Raji (cell line): ENCODE data around the gene NOS2.

Experiments used
- POLR2A ChIP-seq: IDR thresholded peaks from 2 replicates; pipeline ENCODE4 v1.6.1; 2011; ENCODE audit warnings: low read depth, low read length, control low read depth; ENCODE audit not compliant: insufficient read depth

Gene NOS2

DNA sequence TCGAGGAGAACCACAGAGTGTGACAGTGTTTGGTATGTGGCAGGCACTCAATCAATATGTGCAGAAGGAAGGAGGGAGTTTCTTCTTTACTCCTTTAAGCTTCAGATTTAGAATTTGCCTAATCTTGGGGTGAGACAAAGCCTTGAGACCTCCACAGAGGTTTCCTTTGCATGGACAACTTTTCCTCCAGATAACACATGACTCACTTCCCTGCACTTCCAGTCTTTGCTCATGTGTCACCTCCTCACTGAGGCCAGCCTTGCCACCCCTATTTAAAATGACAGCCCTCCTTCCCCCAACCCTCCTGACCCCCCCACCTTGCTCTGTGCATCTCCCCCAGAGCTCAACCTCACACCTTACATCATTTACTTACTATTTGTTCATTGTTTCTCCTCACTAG lies 17.4 kb upstream of the NOS2 start:
- no peak for TF ChIP-seq POLR2A

DNA sequence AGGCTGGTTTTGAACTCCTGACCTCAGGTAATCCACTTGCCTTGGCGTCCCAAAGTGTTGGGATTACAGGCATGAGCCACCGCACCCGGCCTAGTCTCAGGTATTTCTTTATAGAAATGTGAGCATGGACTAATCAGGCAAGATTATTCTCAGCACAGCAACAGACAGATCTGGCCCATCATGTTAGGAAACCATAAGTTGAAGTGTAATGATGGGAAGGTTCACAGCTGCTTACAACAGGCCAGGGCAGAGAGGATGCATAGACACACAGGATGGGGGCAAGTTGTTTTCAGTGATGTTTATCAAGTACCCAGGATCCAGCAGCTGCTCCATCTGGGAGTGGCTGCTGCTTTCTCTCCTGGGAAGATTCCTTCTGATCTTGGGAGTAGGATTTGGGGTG lies 16.6 kb upstream of the NOS2 start:
- TF ChIP-seq POLR2A: no peak

DNA sequence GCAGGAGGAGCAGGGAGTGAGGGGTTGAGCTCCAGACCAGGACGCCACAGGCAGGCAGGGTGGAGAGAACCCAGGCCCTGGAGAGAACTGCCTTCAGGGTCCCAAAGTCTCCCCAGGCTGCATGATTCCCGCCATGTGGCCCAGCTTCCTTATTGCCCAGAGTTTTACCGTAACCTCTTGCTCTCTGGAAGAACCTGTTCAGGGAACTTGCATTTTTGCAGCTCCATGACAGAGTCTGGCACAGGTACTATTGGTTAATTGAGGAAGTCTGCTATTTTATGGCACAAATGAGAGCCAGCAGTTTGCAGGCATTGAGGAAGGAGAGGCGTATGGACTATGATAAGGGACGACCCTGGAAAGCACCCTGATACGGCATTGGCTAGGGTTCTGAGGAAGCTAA lies 11.6 kb upstream of the NOS2 start:
- TF ChIP-seq POLR2A: no peak

DNA sequence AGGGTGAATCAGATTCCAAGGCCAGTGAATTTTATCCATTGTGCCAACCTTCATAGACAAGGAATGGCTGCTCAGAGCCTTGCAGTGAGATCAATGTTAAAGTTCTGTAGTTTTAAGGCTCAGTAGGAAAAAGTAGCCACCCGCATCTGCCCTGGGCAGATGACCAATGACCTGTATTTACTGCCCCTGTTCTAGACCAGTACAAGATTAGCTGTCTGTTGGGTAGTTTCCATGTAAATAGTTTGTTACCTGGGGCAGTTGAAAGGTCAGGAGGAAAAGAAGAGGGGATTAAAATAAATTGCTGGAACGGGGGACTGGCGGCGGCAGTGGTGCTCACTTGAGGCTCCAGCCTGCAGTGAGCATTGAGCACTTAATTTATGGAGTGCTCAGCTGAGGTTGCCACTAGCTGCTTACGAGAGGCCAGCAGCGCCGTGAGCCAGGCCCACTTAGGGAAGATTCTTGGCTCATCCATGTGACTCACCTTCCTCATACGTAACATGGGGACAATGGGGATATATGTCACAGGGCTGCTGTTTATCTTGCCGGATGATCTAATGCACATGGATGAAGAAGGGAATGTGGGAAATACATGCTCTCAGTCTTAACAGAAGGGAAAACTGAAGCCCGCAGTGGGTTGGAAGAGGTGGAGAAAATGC lies 10.7 kb upstream of the NOS2 start:
- no peak for TF ChIP-seq POLR2A

DNA sequence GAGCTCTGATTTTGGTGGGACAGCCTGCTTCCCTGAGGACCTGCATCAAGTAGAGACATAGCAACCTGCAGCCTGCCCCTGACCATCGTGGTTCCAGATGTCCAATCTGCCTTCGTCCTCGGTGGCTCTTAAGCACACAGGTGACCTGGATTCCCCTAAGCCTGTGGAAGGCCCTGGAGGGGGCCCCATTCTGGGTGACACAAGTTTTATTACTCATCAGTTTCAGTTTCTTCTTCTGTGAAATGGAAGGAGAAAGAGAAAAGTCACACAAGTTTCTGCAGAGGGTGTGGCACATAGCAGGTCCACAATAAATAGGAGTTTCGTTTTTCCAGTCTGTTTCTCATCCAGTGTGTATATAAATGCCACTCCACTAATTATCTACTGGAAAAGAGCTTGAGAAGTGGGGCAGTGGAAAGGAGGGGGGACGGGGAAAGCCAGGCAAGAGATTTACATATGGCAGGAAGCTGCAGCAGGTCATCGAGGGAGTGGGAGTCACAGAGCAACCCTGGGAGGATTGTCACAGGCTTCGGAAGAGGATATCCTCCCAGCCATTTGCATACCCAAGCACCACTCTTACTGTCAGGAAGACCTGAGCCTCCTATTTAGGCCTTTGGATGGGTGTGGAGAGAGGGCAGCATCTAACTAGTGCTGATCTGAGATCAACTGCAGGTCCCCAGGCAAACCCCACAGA lies 10.0 kb upstream of the NOS2 start:
- TF ChIP-seq POLR2A: no peak

DNA sequence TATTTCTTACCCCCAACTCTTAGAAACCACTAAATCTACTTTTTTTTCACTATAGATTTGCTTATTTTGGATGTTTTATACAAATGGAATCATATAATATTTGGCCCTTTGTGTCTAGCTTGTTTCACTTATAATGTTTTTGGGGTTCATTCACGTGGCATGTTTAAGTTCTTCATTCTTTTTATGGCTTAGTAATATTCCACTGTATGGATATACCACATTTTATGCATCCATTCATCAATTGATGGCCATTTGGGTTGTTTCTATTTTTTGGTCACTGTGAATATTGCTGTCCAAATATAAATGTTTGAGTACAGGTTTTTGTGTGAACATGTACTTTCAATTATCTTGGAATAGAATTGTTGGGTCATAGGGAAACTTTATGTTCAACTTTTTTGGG lies 9.2 kb upstream of the NOS2 start:
- no peak for TF ChIP-seq POLR2A

DNA sequence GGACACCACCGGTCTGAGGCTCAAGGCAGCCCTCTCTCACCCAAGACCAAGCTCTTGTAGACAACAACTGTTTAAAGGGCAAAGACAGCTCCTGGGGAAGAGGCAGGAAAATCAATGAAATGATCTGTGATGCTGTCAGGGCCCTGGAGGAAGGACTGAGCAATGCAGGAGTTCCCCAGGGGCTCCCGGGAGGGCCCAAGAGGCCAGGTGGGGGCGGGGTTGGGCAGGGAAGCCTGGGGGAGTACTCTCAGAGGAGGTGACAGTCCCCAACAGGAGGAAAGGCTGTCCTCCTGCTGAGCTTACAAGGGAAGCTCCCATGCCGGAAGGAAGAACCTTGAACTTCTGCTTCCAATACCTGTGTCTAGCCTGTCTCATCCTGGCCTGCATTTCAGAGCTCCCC lies 8.3 kb upstream of the NOS2 start:
- no peak for TF ChIP-seq POLR2A

DNA sequence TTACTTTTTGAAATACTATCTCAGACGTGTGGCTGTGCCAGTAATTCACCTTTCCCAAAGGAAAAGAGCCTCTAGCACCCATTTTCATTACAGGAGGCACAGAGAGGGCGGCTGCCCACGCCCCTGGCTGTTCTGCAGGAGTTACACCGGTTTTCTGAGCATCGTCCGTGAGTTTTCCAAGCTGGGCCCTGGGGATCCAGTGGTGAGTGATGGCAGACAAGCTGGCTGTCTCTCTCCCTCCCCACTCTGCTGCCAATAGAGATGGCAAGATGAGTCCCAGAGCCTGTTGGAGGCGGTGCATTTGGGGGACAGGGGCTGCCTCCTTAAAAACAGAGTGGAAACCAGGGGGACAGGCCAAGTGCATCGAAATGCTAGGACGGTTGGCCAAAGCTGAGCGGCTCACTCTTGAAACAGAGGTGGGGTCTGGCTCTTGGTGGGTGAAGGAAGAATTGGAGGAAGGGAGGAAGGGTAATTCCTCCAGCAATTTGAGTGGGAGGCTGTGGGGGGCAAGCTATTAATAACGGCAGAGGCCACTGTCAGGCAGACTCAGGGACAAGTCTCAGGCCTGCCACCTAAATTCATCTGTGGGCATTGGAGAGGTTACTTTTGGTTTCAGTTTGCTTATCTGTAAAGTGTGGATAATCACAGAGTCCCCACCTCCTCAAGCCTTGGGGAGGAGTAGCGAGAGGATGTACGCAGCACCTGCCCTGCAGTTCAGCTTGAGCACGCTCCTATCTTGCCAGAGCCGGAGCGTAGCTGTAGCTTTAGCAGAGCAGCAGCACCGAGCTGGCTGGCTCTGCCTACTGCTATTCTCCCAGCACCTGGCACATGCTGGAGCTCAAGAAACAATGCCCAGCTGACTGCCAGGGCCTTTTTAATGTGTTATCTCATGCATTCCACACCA lies 7.5 kb upstream of the NOS2 start:
- no peak for TF ChIP-seq POLR2A

DNA sequence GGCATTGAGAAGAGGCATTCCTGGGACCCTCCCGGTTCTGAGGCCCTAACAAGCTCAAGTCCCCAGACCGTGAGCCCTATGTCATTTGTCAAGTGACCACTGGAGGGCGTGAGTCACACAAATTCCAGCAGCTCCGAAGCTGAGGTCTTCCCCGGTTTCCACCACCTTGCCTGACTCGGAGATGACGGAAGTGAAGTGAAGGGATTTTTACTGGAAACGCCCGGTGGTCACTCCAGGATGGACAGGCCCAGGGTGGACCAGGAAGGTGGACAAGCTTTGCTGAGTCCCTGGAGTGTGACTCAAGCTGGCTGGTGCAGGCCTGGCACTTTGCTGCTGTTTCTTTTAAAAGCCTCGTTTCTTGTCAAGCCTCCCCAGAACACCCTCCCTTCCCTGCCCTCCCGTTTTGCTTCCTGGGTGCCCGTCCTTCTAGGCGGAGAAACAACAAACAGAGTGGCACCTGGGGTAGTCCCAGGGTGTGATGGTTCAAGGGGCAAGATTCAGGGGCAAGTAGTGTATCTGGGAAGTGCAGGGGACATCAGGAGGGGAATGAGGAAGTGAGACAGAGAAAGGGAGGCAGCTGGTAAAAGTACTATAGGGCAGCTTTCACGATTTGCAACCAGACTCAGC lies 5.3 kb upstream of the NOS2 start:
- TF ChIP-seq POLR2A: no peak

DNA sequence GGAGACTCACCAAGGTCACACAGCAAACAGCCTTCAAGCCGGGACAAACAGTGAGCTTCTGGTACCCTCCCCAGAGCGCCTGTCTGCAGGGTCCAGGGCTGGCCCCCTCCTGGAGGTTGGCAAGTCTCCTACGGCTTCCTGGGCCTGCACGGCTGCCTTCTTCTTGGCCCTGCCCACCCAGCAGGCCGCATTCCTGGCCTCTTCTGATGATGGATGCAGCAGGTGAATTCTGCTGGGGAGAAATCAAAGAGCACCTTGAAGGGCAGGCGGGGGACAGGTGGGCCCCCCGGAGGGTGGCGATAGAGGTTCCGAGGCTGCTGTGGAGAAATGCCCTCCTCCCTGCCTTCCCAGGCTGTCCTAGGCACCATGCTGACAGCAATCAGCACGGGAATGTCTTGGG lies 3.8 kb upstream of the NOS2 start:
- no peak for TF ChIP-seq POLR2A

DNA sequence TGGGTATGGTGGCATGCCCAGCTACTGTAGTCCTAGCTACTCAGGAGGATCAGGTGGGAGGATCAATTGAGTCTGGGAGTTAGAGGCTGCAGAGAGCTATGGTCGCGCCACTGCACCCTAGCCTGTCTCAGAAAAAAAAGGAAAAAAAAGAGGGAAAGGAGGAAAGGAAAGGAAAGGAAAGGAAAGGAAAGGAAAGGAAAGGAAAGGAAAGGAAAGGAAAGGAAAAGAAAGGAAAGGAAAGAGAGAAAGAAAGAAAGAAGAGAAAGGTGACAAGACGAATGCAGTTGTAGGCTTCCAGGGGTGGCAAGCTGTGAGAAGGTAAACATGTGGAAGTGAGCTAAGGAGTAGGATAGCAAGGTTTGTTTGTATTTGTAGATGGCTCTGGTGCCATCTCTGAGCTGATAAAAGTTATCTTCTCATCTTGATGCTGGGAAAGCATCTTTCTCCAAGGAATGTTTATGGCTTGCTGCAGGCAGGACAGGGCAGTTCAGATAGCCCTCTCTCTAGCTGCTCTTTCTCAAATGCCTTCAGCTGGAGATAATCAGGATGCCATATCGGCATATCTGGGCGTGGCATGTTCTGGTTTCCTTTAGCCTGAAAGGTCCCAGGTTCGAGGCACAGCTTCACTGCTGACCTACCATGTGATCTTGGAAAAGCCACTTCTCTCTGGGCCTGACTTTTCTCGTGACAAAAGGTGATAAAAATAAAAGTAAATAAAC lies 2.8 kb upstream of the NOS2 start:
- TF ChIP-seq POLR2A: no peak

DNA sequence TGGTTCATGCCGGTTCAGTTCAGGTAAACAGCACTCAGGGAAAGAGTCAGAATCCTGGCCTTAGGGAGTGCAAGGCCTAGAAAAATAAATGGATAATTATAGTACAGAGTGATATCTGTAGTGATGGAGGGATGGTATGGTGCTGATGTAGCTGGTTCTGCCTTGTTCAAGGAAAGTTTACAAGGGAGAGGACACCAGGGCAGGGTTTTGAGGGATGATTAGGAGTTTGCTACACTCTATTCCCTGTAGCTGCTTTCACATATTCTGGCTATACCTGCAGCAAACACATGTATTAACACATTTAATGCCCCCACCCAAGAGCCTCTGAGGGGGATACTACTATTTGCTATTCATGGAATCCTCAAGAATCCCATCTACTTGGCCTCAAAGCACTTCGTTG lies 1.7 kb upstream of the NOS2 start:
- no peak for TF ChIP-seq POLR2A

DNA sequence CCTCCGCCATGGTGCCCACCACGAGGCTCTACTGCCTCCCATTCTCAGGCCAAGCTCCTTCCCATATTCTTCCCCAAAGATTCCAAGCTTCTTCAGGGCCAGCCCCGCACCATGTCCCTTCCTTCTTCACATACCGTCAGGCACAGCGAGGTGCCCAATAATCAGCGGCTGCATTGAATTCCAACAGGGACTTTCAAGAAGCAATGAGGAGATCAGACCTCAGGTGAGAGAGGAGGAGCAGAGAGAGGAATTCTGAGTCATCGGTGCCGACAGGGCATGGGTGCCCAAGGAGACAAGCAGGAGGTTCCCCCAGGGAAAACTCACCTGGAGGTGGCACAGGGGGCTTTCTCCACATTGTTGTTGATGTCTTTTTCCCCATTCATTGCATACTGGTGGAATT lies 2.0 kb downstream of the NOS2 start:
- TF ChIP-seq POLR2A: no peak

DNA sequence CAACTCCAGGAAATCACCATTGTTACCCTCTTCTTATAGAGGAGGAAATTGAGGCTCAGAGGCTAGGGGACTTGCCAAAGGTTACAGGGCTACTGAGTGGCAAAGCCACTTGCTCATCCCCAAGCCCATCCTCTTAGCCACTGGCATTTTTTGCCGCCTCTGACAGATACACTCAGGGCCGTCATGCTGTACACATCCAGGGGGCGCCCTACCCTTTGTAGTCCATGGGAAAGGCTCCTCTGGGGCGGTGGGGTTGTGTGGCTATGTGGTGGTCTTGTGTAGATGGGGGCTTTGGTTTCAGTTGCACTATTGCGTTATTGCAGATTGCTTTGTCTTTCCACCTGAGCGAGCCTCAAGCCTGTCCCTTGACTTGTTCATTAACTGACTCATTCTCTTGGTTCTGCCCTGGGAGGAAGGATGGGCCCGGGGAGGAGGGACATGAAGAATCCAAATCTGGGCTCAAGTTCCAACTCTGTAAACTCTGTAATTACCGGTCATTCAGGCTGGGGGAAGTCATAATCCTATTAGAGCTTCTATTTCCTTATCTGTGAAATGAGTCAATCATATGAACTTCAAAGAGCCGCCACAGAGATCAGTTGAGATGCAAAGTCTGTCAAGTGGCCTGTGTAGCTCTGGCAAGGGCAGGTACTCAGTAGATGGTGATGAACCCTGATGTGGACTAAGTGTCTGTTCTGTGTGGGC lies 2.8 kb downstream of the NOS2 start:
- no peak for TF ChIP-seq POLR2A
